Karpas-422 (cell line): Measurements from ENCODE around the gene POMGNT1. TPM values are rescaled to one million over a fixed set of nuclear protein-coding genes. Genes with fewer than 3 reads are reported as not detected.

Experiments
- DNase-seq: peaks from one replicate; pipeline ENCODE4 v3.0.0-alpha.2; 2015
- H2AFZ ChIP-seq: fragments of 200-600 bp; sonication (generic); 2 replicates; pipeline ENCODE4 v1.6.1; 2014; ENCODE audit warnings: antibody characterized with exemption, low read length, mixed read lengths
- H3K27ac ChIP-seq: fragments of 200-600 bp; sonication (generic); 2 replicates; pipeline ENCODE4 v1.5.1; 2014; ENCODE audit warnings: mild to moderate bottlenecking, low read length, moderate library complexity
- H3K27me3 ChIP-seq: fragments of 200-600 bp; sonication (generic); 2 replicates; pipeline ENCODE4 v1.6.1; 2014; ENCODE audit warnings: low read length, mixed read lengths
- H3K36me3 ChIP-seq: fragments of 200-600 bp; sonication (generic); 2 replicates; pipeline ENCODE4 v1.6.1; 2014; ENCODE audit warnings: low read length, mixed read lengths; ENCODE audit not compliant: insufficient read depth
- H3K4me1 ChIP-seq: fragments of 200-600 bp; sonication (generic); 2 replicates; pipeline ENCODE4 v1.6.1; 2014; ENCODE audit warnings: mild to moderate bottlenecking, low read length, mixed read lengths
- H3K4me2 ChIP-seq: fragments of 200-600 bp; sonication (generic); 2 replicates; pipeline ENCODE4 v1.6.1; 2014; ENCODE audit warnings: low read length, low read depth, mild to moderate bottlenecking; ENCODE audit not compliant: poor library complexity, severe bottlenecking
- H3K4me3 ChIP-seq: fragments of 200-600 bp; sonication (generic); 2 replicates; pipeline ENCODE4 v1.5.1; 2014; ENCODE audit warnings: mild to moderate bottlenecking, antibody characterized with exemption, low read length, mixed read lengths
- H3K79me2 ChIP-seq: fragments of 200-600 bp; sonication (generic); 2 replicates; pipeline ENCODE4 v1.6.1; 2014; ENCODE audit warnings: mild to moderate bottlenecking, low read length, mixed read lengths
- H3K9ac ChIP-seq: fragments of 200-600 bp; sonication (generic); 2 replicates; pipeline ENCODE4 v1.6.0; 2014; ENCODE audit warnings: low read length
- H3K9me2 ChIP-seq: fragments of 200-600 bp; sonication (generic), shearing (Covaris generic); replicated peaks from 2 replicates; pipeline ENCODE4 v1.6.0; 2014; ENCODE audit warnings: mild to moderate bottlenecking, low read length, moderate library complexity; ENCODE audit not compliant: insufficient read depth
- H3K9me3 ChIP-seq: fragments of 300-700, 200-600 bp; sonication (generic); 2 replicates; pipeline ENCODE4 v1.6.1; 2014; ENCODE audit warnings: low read length, mixed read lengths
- H4K20me1 ChIP-seq: fragments of 200-600 bp; sonication (generic); 2 replicates; pipeline ENCODE4 v1.6.1; 2014; ENCODE audit warnings: mild to moderate bottlenecking, antibody characterized with exemption, low read length, low read depth; ENCODE audit not compliant: insufficient read depth
- total RNA-seq: library from RNA; depleted of rRNA; stranded (reverse); fragments of >200 nt; shearing (Covaris generic); gene quantifications from 2 replicates; pipeline ENCODE4 v1.2.3, GENCODE V29; 2014; ENCODE audit warnings: low replicate concordance

The POMGNT1 gene
- total RNA-seq, 1 experiment from 2014 or later = 55.0 TPM

DNA sequence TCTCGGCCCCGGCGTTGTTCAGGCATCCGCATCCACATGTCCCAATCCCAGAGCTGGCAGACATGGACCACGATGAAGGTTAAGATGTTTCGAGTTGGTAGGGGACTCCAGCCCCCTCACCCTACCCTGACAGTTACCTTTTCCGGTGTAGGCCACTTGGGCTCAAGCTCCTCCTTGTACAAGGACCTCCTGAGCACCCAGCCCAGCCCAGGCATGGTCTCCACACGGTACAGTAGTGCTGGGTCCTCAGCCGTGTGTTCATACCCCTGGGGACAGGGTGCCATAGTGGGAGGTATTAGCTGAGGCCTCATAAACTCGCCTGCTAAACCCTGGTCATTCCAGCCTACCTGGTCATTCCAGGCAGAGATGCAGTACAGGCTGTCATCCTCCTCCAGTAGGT, 6.1 kb downstream of the POMGNT1 start:
- Histone ChIP-seq H3K9me3 (no peaks in the 10 kb centered on the region), H3K27ac (no peak overlapping the region), H3K4me1 (peaks cover 7% of the 10 kb centered on the region), H3K9me2 (no peaks in the 10 kb centered on the region), H3K36me3 (no peaks in the 10 kb centered on the region), H3K4me3 (no peak overlapping the region), H2AFZ (no peak overlapping the region), H4K20me1 (no peaks in the 10 kb centered on the region), H3K4me2 (no peak overlapping the region), H3K27me3 (no peaks in the 10 kb centered on the region), H3K79me2 (peaks cover under 1% of the 10 kb centered on the region), H3K9ac (no peak overlapping the region)
- no peak for DNase-seq

DNA sequence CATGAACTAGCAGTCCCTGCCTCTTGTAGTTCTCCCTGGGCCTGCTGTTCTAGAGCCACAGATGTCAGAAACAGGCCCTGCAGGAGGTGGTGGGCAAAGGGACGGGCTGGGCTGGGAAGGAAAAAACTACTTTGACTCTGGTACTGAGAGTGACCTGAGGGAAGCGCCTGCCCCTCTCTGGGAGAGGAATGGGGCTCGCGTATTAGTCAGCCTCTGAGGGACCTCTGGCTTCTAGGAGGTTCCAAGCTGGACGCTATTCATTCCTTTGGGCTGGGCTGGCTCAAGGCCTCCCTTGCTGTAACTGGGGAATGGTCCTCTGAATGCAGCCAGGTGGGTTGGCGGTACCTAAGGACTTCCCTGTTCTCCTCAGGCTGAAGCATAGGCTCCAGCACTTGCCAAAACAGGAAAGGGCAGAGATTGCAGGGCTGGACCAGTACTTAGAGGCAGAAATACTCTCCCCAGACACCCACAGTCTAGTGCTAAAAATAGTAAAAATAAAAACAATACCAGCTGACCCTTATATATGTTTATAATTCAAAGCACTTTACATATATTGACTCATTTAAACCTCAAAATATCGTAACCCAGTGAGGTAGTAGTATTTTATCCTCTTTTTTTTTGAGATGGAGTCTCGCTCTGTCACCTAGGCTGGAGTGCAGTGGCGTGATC, 7.1 kb downstream of the POMGNT1 start:
- H3K79me2 ChIP-seq = no peaks in the 10 kb centered on the region
- no peak overlapping the region for H3K4me2 ChIP-seq
- no peak overlapping the region for H2AFZ ChIP-seq
- H3K9me2 ChIP-seq = no peaks in the 10 kb centered on the region
- no peak for DNase-seq
- H3K4me3 ChIP-seq = no peak overlapping the region
- H3K9ac ChIP-seq = no peak overlapping the region
- H3K9me3 ChIP-seq = no peaks in the 10 kb centered on the region
- no peaks in the 10 kb centered on the region for H4K20me1 ChIP-seq
- H3K4me1 ChIP-seq = no peaks in the 10 kb centered on the region
- H3K27ac ChIP-seq = no peak overlapping the region
- H3K36me3 ChIP-seq = no peaks in the 10 kb centered on the region
- H3K27me3 ChIP-seq = no peaks in the 10 kb centered on the region

DNA sequence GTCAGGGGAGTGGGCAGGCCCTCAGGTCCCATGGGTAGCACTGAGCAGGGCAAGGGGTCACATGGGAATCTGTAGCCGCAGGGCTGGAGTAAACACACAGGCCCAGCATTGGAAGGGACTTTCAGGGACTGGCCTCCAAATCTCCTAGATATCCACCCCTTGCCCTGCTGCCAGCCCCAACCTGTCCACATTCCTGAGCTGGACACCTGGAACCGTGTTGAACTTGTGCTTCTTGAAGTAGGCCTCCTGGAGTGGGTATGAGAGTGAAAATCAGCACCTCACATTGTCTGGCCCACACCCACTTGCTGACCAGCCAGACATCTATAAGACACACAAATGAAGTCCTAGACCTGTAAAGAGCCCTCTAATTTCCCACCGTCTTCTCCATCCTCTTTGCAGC, 7.7 kb downstream of the POMGNT1 start:
- no peaks in the 10 kb centered on the region for H3K4me1 ChIP-seq
- H4K20me1 ChIP-seq = no peaks in the 10 kb centered on the region
- H2AFZ ChIP-seq = no peak overlapping the region
- no peak overlapping the region for H3K27ac ChIP-seq
- no peak for DNase-seq
- H3K9ac ChIP-seq = no peak overlapping the region
- no peaks in the 10 kb centered on the region for H3K9me2 ChIP-seq
- H3K36me3 ChIP-seq = no peaks in the 10 kb centered on the region
- H3K4me2 ChIP-seq = no peak overlapping the region
- H3K9me3 ChIP-seq = no peaks in the 10 kb centered on the region
- no peak overlapping the region for H3K4me3 ChIP-seq
- no peaks in the 10 kb centered on the region for H3K27me3 ChIP-seq
- no peaks in the 10 kb centered on the region for H3K79me2 ChIP-seq

DNA sequence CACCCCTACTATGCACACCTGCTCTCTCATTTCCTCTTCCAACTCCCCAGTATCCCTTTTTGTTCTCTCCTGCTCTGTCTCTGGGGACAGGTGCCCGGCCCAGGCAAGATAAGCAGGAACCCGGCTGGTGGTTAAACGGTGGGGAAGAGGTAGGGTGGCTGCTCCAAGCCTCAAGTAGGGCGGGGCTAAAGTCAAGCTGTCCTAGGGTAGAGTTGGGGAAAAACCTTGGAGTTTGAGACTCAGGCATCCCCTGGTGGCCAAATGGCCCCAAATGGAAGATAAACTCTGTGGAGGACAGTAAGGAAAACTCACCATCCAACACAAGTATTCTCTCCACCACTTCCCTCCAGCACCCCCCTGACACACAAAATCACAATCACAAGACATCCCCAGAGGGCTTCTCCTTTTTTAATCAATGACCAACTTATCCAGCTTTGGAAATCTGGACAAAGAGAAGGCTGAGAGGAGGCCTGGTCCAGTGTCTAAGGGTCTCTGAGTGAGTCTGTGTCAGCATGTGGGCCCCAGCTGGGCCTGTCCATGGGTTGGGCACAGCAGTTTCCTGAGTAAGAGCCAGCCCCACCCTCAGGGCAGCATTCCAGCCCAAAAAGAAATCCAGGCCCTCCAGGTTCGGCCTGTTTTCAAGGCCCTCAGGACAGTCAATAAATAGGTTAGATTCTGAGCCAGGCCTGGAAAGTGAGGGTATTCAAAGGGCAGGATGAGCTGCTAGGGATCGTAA, 9.8 kb downstream of the POMGNT1 start:
- H3K36me3 ChIP-seq = no peaks in the 10 kb centered on the region
- no peaks in the 10 kb centered on the region for H3K79me2 ChIP-seq
- DNase-seq = no peak
- no peaks in the 10 kb centered on the region for H3K4me1 ChIP-seq
- no peak overlapping the region for H3K4me3 ChIP-seq
- no peak overlapping the region for H3K27ac ChIP-seq
- H3K9me2 ChIP-seq = no peaks in the 10 kb centered on the region
- no peaks in the 10 kb centered on the region for H3K27me3 ChIP-seq
- H3K4me2 ChIP-seq = no peak overlapping the region
- no peak overlapping the region for H2AFZ ChIP-seq
- no peaks in the 10 kb centered on the region for H4K20me1 ChIP-seq
- no peak overlapping the region for H3K9ac ChIP-seq
- H3K9me3 ChIP-seq = no peaks in the 10 kb centered on the region

DNA sequence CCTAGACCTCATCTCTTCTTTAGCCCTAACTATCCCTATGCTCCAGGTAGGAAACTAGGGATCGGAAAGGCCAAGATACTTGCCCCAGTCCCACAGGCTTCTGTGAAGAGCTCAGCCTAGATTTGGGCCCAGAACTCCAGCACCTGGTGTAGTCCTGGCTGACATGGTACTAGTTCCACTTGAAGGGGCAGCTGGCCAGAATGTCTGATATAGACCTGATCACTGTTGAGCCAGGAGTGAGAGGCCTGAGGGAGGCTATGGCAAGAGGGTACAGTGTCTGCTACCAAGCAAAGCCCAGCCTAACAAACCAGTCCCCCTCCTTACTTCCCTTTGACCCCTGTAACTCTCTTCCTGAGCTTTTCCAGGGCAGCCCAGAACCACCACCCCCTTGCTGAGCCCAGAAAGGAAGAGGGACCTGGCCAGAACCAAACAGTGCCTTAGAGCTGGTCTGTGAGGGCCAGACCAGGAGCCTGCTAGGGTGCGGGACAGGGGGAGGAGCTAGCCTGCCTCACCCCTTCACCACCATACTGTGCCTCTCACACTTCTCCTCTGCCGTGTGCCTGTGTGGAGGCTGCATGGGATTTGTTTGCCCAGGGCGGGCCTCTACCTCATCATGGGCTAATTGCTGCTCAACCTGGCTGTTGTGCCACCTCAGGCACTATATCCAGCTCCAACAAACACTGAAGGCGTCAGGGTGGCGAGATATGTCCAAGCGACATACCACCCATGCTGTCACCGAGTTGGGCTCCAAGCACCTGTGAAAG, 10.9 kb downstream of the POMGNT1 start:
- Histone ChIP-seq H2AFZ (no peak overlapping the region), H3K36me3 (no peaks in the 10 kb centered on the region), H3K4me2 (no peak overlapping the region), H3K9me2 (no peaks in the 10 kb centered on the region), H3K4me1 (no peaks in the 10 kb centered on the region), H3K79me2 (no peaks in the 10 kb centered on the region), H3K27me3 (no peaks in the 10 kb centered on the region), H3K9me3 (no peaks in the 10 kb centered on the region), H3K4me3 (no peak overlapping the region), H3K27ac (no peak overlapping the region), H4K20me1 (no peaks in the 10 kb centered on the region), H3K9ac (no peak overlapping the region)
- DNase-seq = no peak

DNA sequence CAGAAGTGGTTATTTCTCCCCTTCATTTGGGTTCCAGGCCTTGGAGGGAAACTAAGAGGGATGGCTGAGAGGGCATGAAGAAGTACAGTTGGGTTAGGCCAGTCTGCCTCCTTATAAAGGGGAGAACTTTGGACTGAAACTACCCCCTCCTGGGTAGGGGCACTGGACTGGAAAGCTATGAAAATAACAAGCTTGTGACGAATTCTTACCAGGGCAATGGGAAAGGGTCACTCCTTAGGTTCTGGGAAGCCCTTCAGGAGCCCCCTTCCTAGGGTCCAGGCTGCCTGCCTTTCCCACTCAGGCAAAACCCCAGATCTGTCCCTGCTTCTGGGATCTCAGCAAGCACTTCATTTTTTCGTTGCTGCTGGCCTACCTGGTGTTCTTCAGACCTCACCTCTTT, 12.2 kb downstream of the POMGNT1 start:
- no peak overlapping the region for H2AFZ ChIP-seq
- no peak for DNase-seq
- no peaks in the 10 kb centered on the region for H3K79me2 ChIP-seq
- H3K9me3 ChIP-seq = no peaks in the 10 kb centered on the region
- no peaks in the 10 kb centered on the region for H3K27me3 ChIP-seq
- H3K4me3 ChIP-seq = no peak overlapping the region
- H3K9me2 ChIP-seq = no peaks in the 10 kb centered on the region
- H3K9ac ChIP-seq = no peak overlapping the region
- no peaks in the 10 kb centered on the region for H3K36me3 ChIP-seq
- no peak overlapping the region for H3K4me2 ChIP-seq
- no peaks in the 10 kb centered on the region for H4K20me1 ChIP-seq
- H3K4me1 ChIP-seq = peaks cover 5% of the 10 kb centered on the region; the same call in 1 of the 2 replicates
- no peak overlapping the region for H3K27ac ChIP-seq

DNA sequence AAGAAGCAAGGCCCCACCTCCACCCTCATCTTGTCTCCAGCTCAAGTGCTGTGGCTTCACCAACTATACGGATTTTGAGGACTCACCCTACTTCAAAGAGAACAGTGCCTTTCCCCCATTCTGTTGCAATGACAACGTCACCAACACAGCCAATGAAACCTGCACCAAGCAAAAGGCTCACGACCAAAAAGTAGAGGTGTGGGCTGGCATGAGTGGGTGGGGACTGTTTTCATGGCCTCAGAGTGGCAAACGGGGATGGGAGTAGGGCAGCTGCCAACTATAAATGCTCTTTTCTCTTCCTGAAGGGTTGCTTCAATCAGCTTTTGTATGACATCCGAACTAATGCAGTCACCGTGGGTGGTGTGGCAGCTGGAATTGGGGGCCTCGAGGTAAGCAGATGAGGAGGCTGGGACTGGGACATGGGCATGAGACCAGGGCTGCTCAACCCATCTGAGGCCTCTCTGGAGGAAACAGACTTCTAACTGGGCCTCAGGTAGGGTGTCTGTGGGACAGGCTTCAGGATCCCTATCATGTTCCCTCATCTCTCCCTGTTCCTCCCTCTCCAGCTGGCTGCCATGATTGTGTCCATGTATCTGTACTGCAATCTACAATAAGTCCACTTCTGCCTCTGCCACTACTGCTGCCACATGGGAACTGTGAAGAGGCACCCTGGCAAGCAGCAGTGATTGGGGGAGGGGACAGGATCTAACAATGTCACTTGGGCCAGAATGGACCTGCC, 13.1 kb downstream of the POMGNT1 start:
- Histone ChIP-seq H2AFZ (no peak overlapping the region), H3K4me3 (no peak overlapping the region), H4K20me1 (no peaks in the 10 kb centered on the region), H3K36me3 (no peaks in the 10 kb centered on the region), H3K4me2 (no peak overlapping the region), H3K27ac (no peak overlapping the region), H3K9ac (no peak overlapping the region), H3K9me3 (no peaks in the 10 kb centered on the region), H3K27me3 (no peaks in the 10 kb centered on the region), H3K4me1 (peaks cover 5% of the 10 kb centered on the region; the same call in 1 of the 2 replicates), H3K9me2 (no peaks in the 10 kb centered on the region), H3K79me2 (no peaks in the 10 kb centered on the region)
- DNase-seq = no peak
